ENCODE results near the gene MAN2A2. TPM values are rescaled to one million over a fixed set of nuclear protein-coding genes. Genes with fewer than 3 reads are reported as not detected.

MAN2A2 gene
- total and polyA plus RNA-seq, 8 donors, result 2.9 to 286 (median 46.7) TPM

DNA sequence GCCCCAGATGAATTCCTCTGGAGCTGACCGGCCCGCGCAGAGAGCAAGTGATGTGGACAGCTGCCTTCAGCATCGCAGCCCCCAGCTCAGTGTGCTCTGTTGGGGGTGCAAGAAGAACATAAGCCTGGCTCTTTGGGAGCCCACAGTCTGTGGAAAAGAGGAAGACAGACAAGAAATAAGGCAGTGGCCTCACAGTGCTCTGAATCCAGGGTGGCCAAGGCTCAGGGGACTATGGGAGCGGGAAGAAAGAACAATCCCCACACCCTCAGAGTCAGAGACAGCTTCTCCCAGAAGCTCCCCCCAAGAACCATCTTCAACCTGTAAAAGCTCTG is 29.5 kb downstream of the MAN2A2 start:
- H3K36me3 ChIP-seq, result peaks cover 0 to 10% (median 6%) of the 10 kb centered on the region in 4 donors
- H3K4me1 ChIP-seq, result peaks cover 38 to 75% (median 60%) of the 10 kb centered on the region in 4 donors
- peak overlapping the region; percentile 92 to 97 (median 95) for H3K27ac ChIP-seq
- H3K9me3 ChIP-seq, result no peaks in the 10 kb centered on the region
- H3K27me3 ChIP-seq, result no peaks in the 10 kb centered on the region
- TF ChIP-seq POLR2A (IDR thresholded peaks at IDR 0.05) (no peak), CTCF (IDR thresholded peaks at IDR 0.05) (peak in 1 of 7 experiments; percentile 3)
- peak overlapping the region; percentile 64 to 77 (median 72) for H3K4me3 ChIP-seq
- no peak for DNase-seq
- intact Hi-C loops (cut with DNase I; ENCODE audit: low total_unique reads), result no loop called here
- 11 to 44% (median 17%) methylated on average over 2 to 5 of the region's 5 CpGs for WGBS, 5 donors

GRCh38 chr15:90933301-90933700 is 30.2 kb downstream of the MAN2A2 start:
- peaks cover 38 to 74% (median 60%) of the 10 kb centered on the region in 4 donors for H3K4me1 ChIP-seq
- no peaks in the 10 kb centered on the region for H3K27me3 ChIP-seq
- intact Hi-C loops (cut with DNase I; ENCODE audit: low total_unique reads), result no loop called here
- no peaks in the 10 kb centered on the region for H3K9me3 ChIP-seq
- H3K36me3 ChIP-seq, result peaks cover under 1 to 17% (median 13%) of the 10 kb centered on the region in 4 donors
- TF ChIP-seq POLR2A (IDR thresholded peaks at IDR 0.05) (no peak), POLR2AphosphoS5 (IDR thresholded peaks at IDR 0.05) (no peak), EP300 (IDR thresholded peaks at IDR 0.05) (no peak), CTCF (IDR thresholded peaks at IDR 0.05) (no peak)
- no peak overlapping the region for H3K27ac ChIP-seq
- DNase-seq, result no peak
- 44 to 82% (median 64%) methylated on average over 1 of the region's 1 CpG for WGBS, 5 donors
- no peak overlapping the region for H3K4me3 ChIP-seq

GRCh38 chr15:90934256-90934948 is 31.3 kb downstream of the MAN2A2 start:
- peak; percentile 90 to 95 for DNase-seq
- peaks cover 9 to 28% (median 24%) of the 10 kb centered on the region in 4 donors for H3K36me3 ChIP-seq
- TF ChIP-seq POLR2A (IDR thresholded peaks at IDR 0.05) (no peak), POLR2AphosphoS5 (IDR thresholded peaks at IDR 0.05) (no peak), CTCF (IDR thresholded peaks at IDR 0.05) (peak in 5 of 7 experiments; percentile 76 to 91 (median 81))
- no peaks in the 10 kb centered on the region for H3K9me3 ChIP-seq
- H3K4me1 ChIP-seq, result peaks cover 38 to 63% (median 58%) of the 10 kb centered on the region in 4 donors
- H3K4me3 ChIP-seq, result peak overlapping the region; percentile 65 to 79 (median 76)
- intact Hi-C loops (cut with DNase I; ENCODE audit: low total_unique reads), result no loop called here
- no peaks in the 10 kb centered on the region for H3K27me3 ChIP-seq
- 1 to 3% (median 1%) methylated on average over 18 to 19 of the region's 19 CpGs for WGBS, 5 donors
- H3K27ac ChIP-seq, result peak overlapping the region; percentile 86 to 91 (median 90)

DNA sequence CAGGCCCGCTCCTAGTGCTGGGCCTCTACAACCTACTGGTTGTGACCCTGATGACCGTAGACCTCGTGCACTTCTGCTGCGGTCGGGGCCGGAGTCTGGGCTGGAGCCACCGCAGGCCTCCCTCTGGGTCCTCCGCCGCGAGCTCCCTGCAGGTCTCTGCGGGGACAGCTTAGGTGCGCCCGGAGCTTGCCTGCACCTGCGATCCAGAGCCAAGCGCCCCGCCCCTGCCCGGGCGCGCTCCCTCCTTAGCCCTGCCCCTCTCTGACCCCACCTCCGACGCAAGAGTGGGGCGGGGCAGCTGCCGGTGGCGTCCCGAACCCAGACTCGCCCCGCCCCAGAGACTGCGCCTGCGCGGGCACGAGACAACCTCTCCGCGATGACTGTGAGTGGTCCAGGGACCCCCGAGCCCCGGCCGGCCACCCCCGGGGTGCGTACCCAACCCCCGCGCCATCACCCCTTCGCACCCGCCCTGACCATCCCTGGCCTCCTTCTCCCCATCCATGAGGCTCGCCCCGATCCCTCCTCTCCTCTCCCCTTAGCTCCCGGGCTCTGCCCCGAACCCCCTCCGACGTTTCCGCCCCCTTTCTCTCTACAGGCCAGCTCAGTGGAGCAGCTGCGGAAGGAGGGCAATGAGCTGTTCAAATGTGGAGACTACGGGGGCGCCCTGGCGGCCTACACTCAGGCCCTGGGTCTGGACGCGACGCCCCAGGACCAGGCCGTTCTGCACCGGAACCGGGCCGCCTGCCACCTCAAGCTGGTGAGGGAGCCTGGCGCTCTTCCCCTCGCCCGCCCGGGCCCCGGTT is 32.0 kb downstream of the MAN2A2 start, which contains the start of gene UNC45A:
Gene UNC45A (plus strand): TSS at position 337 of the 803 bp plus-strand sequence. CDS start 40 bp downstream, at position 377.
- peaks cover 17 to 36% (median 32%) of the 10 kb centered on the region in 4 donors for H3K36me3 ChIP-seq
- intact Hi-C loops (cut with DNase I; ENCODE audit: low total_unique reads), result no loop called here
- WGBS, 5 donors, result 0 to 1% (median 0%) methylated on average over 49 to 65 of the region's 65 CpGs
- peak within 1 kb of the TSS; percentile 65 to 79 (median 76) for H3K4me3 ChIP-seq
- peak within 1 kb of the TSS; percentile 86 to 91 (median 90) for H3K27ac ChIP-seq
- no peaks in the 10 kb centered on the region for H3K9me3 ChIP-seq
- peaks cover 38 to 61% (median 57%) of the 10 kb centered on the region in 4 donors for H3K4me1 ChIP-seq
- DNase-seq, result peak; percentile 97 to 98
- no peak for TF ChIP-seq EP300 (IDR thresholded peaks at IDR 0.05)
- peak in 2 of 3 donors; percentile 72 to 86 for TF ChIP-seq POLR2AphosphoS5 (IDR thresholded peaks at IDR 0.05)
- TF ChIP-seq POLR2A (IDR thresholded peaks at IDR 0.05), result peak in 2 of 4 donors; percentile 54 to 64
- H3K27me3 ChIP-seq, result no peaks in the 10 kb centered on the region

Measured in stomach (tissue), 9 donors.